SH-SY5Y (cell line): Measurements from ENCODE around the gene DACH1.

ENCODE experiments used
- GATA2 ChIP-seq: IDR thresholded peaks from 2 replicates; pipeline ENCODE4 v1.6.1; 2011; ENCODE audit warnings: mild to moderate bottlenecking, low read depth, low read length
- GATA3 ChIP-seq: IDR thresholded peaks from 2 replicates; pipeline ENCODE4 v1.6.1; 2011; ENCODE audit warnings: low read depth, mild to moderate bottlenecking, low read length, moderate library complexity

DNA sequence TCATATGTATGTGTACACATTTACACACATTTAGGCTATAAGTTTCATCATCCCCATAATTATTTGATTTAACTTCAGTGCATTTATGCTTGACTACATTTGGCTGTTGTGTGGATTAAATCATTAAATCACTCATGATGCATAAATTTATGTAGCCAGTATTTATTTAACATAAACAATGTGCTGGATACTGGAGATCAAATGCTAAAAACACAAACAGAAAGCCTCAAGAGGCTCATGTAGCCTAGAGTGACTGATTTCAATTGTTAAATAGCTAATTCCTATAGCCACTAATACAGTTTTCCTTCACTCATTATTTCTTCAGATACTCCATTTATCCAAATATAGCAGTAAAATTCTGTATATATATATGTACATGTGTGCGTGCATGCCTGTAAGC is 376.0 kb downstream of the DACH1 start:
- no peak for TF ChIP-seq GATA3
- TF ChIP-seq GATA2, result no peak
